ENCODE results near the gene TMEM201. TPM values are rescaled to one million over a fixed set of nuclear protein-coding genes. Genes with fewer than 3 reads are reported as not detected.

TMEM201 gene
- total and polyA plus RNA-seq, 9 of the 15 experiments (the other 6 are each of a cell fraction or from before 2014, with no cell fraction given): 0.42 to 51.3 (median 7.4) TPM

GRCh38 chr1:9593147-9593491 is 4.4 kb downstream of the TMEM201 start:
- Histone ChIP-seq H3K4me2 (ENCODE audit: insufficient read depth, low read length) (no peak overlapping the region), H3K4me1 (replicated peaks in 1 of 2; ENCODE audit: control insufficient read depth in 2 of 2, insufficient read depth in 2 of 2, low read length in 2 of 2) (peaks cover 34 to 83% of the 10 kb centered on the region in 2 experiments), H3K36me3 (ENCODE audit: control insufficient read depth, insufficient read depth, low read length) (peaks cover 57% of the 10 kb centered on the region; the same call in 2 of the 3 replicates), H3K27me3 (ENCODE audit: control insufficient read depth in 2 of 2, insufficient read depth in 2 of 2, low read length in 2 of 2) (no peaks in the 10 kb centered on the region), H3K27ac (ENCODE audit: extremely low read depth, low read depth, low read length) (peak overlapping the region; percentile 21; the same call in 1 of the 3 replicates), H2AFZ (ENCODE audit: low read depth, low read length) (no peak overlapping the region), H3K4me3 (no peak overlapping the region), H3K79me2 (ENCODE audit: control insufficient read depth, insufficient read depth, low read length) (peaks cover 72% of the 10 kb centered on the region), H4K20me1 (replicated peaks; ENCODE audit: control insufficient read depth, insufficient read depth, low read length) (peaks cover 60% of the 10 kb centered on the region), H3K9ac (ENCODE audit: insufficient read depth in 1 of 2, low read depth in 2 of 2, low read length in 2 of 2) (peak overlapping the region in 1 of 2 experiments; percentile 88; a peak in 2 of 4 replicates), H3K9me1 (ENCODE audit: control insufficient read depth, insufficient read depth, low read length) (peaks cover 28% of the 10 kb centered on the region), H3K9me3 (replicated peaks; ENCODE audit: control insufficient read depth, insufficient read depth, low read depth, low read length) (no peaks in the 10 kb centered on the region)
- 30% methylated on average over 8 of the region's 9 CpGs for WGBS (ENCODE audit: insufficient coverage, low coverage, missing lambda C conversion rate)
- CTCF ChIA-PET (ENCODE audit: low intra/inter-chr PET ratio): no interaction called here
- intact Hi-C loops (cut with micrococcal nuclease): no loop called here
- no peak for ATAC-seq
- in situ Hi-C loops (cut with MboI): no loop called here
- no peak for FAIRE-seq
- DNase-seq (ENCODE audit: extremely low read depth in 1 of 4, low spot score in 3 of 4): no peak
- BruUV-seq (replicated peaks): no TSS peak
- POLR2A ChIA-PET: interaction anchor here (0.6 to 2.0 kb wide), 7 partner anchors 8 to 350 kb away, joined by 3 to 10 read pairs (median 4); partner anchors contain the start of genes LZIC, NMNAT1 and SLC25A33
- TF ChIP-seq HNRNPL (IDR thresholded peaks at IDR 0.05; ENCODE audit: low read depth, low read length): no peak
- TF ChIP-seq ZNF589 (CRISPR knock-in tag; IDR thresholded peaks at IDR 0.05; ENCODE audit: low read depth): no peak
- no peak for TF ChIP-seq ZNF592 (IDR thresholded peaks at IDR 0.05)
- no peak for TF ChIP-seq MGA (IDR thresholded peaks at IDR 0.05)
- TF ChIP-seq ARHGAP35 (IDR thresholded peaks at IDR 0.05; ENCODE audit: partially characterized antibody): no peak
- no peak for TF ChIP-seq PTTG1 (tag; IDR thresholded peaks at IDR 0.05; ENCODE audit: low read depth)

Measured in K562 (cell line).